GM18907 (cell line): ENCODE data around the gene HADHB.
"Not testable (repeated sequence)": the region's sequence is repeated elsewhere in the genome, so short reads cannot be mapped to it uniquely, and the experiment has no call there.

Experiments used
- ATAC-seq: cut with Tn5 transposase; IDR thresholded peaks from one replicate; pipeline ENCODE4 v1.9.1; 2021; ENCODE audit warnings: mild to moderate bottlenecking, moderate library complexity; ENCODE audit not compliant: unreplicated experiment

The HADHB gene

GRCh38 chr2:26243470-26244308, 1.1 kb upstream of the HADHB start:
- no peak for ATAC-seq

GRCh38 chr2:26245231-26245732, 543 bp downstream of the HADHB start:
- peak; percentile 18 for ATAC-seq

GRCh38 chr2:26245810-26246209, 1.1 kb downstream of the HADHB start:
- peak; percentile 56 for ATAC-seq

- no peak for ATAC-seq
These were observed 2.1 kb downstream of the HADHB start for GRCh38 chr2:26246818-26247217.

- no peak for ATAC-seq
These were observed 4.9 kb downstream of the HADHB start for GRCh38 chr2:26249625-26250024.

- ATAC-seq, result no peak
These were observed 7.2 kb downstream of the HADHB start for GRCh38 chr2:26251893-26252292.

- no peak for ATAC-seq
These were observed 11.1 kb downstream of the HADHB start for GRCh38 chr2:26255759-26256384.

GRCh38 chr2:26258836-26259235, 14.1 kb downstream of the HADHB start:
- not testable (repeated sequence) for ATAC-seq

GRCh38 chr2:26268213-26268612, 23.5 kb downstream of the HADHB start:
- no peak for ATAC-seq

GRCh38 chr2:26268670-26269385, 24.1 kb downstream of the HADHB start:
- not testable (repeated sequence) for ATAC-seq

GRCh38 chr2:26269571-26270158, 24.9 kb downstream of the HADHB start:
- no peak for ATAC-seq

- no peak for ATAC-seq
These were observed 25.6 kb downstream of the HADHB start for GRCh38 chr2:26270373-26270772.

GRCh38 chr2:26273501-26273900, 28.8 kb downstream of the HADHB start:
- ATAC-seq, result no peak

- no peak for ATAC-seq
These were observed 29.4 kb downstream of the HADHB start for GRCh38 chr2:26274058-26274613.

GRCh38 chr2:26276484-26277227, 31.9 kb downstream of the HADHB start:
- no peak for ATAC-seq

GRCh38 chr2:26279886-26280285, 35.1 kb downstream of the HADHB start:
- no peak for ATAC-seq

GRCh38 chr2:26281226-26281625, 36.5 kb downstream of the HADHB start:
- no peak for ATAC-seq

- no peak for ATAC-seq
These were observed 38.9 kb downstream of the HADHB start for GRCh38 chr2:26283606-26284005.

GRCh38 chr2:26284132-26284531, 39.4 kb downstream of the HADHB start:
- ATAC-seq, result no peak

GRCh38 chr2:26285931-26286330, 41.2 kb downstream of the HADHB start:
- no peak for ATAC-seq
